KMS-11 (cell line): ENCODE measurements around the gene ZNF333.

ENCODE experiments used
- H2AFZ ChIP-seq: fragments of 200-600 bp; sonication (generic); 2 replicates; pipeline ENCODE4 v1.6.1; 2016; ENCODE audit warnings: antibody characterized with exemption, mixed run types, low read depth
- H3K27ac ChIP-seq: fragments of 200-600 bp; sonication (generic); 2 replicates; pipeline ENCODE4 v1.6.1; 2016; ENCODE audit warnings: mild to moderate bottlenecking, mixed run types
- H3K27me3 ChIP-seq: fragments of 200-600 bp; sonication (generic); 2 replicates; pipeline ENCODE4 v1.6.1; 2017; ENCODE audit warnings: mild to moderate bottlenecking, low read depth, mixed run types, moderate library complexity; ENCODE audit not compliant: insufficient read depth
- H3K36me3 ChIP-seq: fragments of 200-600 bp; sonication (generic); 2 replicates; pipeline ENCODE4 v1.6.1; 2017; ENCODE audit warnings: mild to moderate bottlenecking, mixed run types; ENCODE audit not compliant: insufficient read depth
- H3K4me1 ChIP-seq: fragments of 200-600 bp; sonication (generic); 2 replicates; pipeline ENCODE4 v1.6.1; 2016; ENCODE audit warnings: mild to moderate bottlenecking, low read depth, mixed run types; ENCODE audit not compliant: poor library complexity, severe bottlenecking
- H3K4me2 ChIP-seq: fragments of 200-600 bp; sonication (generic); 2 replicates; pipeline ENCODE4 v1.7.0; 2016; ENCODE audit warnings: mild to moderate bottlenecking, mixed run types
- H3K4me3 ChIP-seq: fragments of 200-600 bp; sonication (generic); IDR thresholded peaks from 2 replicates; pipeline ENCODE4 v1.6.1; 2017; ENCODE audit warnings: low read depth, low read length, mixed read lengths; ENCODE audit not compliant: insufficient read depth
- H3K79me2 ChIP-seq: fragments of 200-600 bp; sonication (generic); 2 replicates; pipeline ENCODE4 v1.6.1; 2016; ENCODE audit warnings: low read depth, mixed run types; ENCODE audit not compliant: insufficient read depth
- H3K9ac ChIP-seq: fragments of 200-600 bp; sonication (generic); 2 replicates; pipeline ENCODE4 v1.6.1; 2016; ENCODE audit warnings: mild to moderate bottlenecking, mixed run types
- H4K20me1 ChIP-seq: fragments of 200-600 bp; sonication (generic); 2 replicates; pipeline ENCODE4 v1.6.1; 2016; ENCODE audit warnings: mild to moderate bottlenecking, mixed run types; ENCODE audit not compliant: insufficient read depth
- TF ChIP-seq, protein P1 (sequence below): fragments of 200-600 bp; sonication (generic); conservative IDR thresholded peaks from 2 replicates; pipeline ENCODE4 v1.6.1; 2017; ENCODE audit warnings: low read depth, mild to moderate bottlenecking, antibody characterized with exemption, low read length, moderate library complexity, mixed read lengths

The ZNF333 gene

DNA sequence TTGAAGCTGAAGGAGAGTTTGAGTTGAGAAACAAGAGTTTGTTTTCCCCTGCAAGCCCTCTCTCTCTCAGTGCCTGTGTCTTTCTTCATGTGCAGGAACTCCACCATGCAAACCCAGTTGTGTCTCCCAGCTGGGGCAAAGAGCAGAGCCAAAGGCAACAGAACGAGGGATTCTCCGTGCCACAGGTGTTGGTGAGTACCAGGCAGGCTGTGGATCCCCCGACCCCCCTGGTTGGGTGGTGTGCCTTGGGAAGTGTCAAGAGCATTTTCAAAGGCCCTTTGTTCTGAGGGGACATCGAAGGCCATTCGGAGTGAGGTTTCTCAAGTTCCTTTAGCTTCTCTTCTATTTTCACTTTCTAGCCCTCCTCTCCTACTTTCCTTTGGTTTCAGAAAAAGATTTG is 5.6 kb downstream of the ZNF333 start:
- Histone ChIP-seq H3K27me3 (no peaks in the 10 kb centered on the region), H3K9ac (no peak overlapping the region), H3K36me3 (no peaks in the 10 kb centered on the region; the same call in 1 of the 2 replicates), H3K4me3 (no peak overlapping the region), H2AFZ (no peak overlapping the region), H4K20me1 (no peaks in the 10 kb centered on the region), H3K79me2 (no peaks in the 10 kb centered on the region), H3K4me1 (no peaks in the 10 kb centered on the region), H3K4me2 (no peak overlapping the region), H3K27ac (no peak overlapping the region)
- TF ChIP-seq, protein P1, sequence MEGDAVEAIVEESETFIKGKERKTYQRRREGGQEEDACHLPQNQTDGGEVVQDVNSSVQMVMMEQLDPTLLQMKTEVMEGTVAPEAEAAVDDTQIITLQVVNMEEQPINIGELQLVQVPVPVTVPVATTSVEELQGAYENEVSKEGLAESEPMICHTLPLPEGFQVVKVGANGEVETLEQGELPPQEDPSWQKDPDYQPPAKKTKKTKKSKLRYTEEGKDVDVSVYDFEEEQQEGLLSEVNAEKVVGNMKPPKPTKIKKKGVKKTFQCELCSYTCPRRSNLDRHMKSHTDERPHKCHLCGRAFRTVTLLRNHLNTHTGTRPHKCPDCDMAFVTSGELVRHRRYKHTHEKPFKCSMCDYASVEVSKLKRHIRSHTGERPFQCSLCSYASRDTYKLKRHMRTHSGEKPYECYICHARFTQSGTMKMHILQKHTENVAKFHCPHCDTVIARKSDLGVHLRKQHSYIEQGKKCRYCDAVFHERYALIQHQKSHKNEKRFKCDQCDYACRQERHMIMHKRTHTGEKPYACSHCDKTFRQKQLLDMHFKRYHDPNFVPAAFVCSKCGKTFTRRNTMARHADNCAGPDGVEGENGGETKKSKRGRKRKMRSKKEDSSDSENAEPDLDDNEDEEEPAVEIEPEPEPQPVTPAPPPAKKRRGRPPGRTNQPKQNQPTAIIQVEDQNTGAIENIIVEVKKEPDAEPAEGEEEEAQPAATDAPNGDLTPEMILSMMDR: no peak

DNA sequence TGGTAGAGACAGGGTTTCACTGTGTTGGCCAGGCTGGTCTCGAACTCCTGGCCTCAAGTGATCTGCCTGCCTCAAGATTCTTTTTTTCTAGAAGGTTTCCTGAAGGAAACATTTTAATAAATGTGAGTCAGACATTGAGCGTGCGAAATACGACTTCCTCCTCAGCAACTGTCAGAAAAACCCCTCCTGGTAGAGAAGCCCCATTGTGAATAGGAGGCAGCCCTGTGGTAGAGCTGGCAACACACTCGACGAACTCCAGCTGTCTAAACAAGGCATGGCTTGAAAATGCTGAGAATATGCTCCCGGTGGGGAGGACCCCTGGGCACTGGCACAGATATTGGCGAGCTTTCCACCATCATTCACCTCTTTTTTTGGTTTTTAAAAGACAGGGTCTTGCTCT is 9.8 kb downstream of the ZNF333 start:
- H3K36me3 ChIP-seq: no peaks in the 10 kb centered on the region; the same call in 1 of the 2 replicates
- H3K9ac ChIP-seq: no peak overlapping the region
- H2AFZ ChIP-seq: no peak overlapping the region
- H3K79me2 ChIP-seq: no peaks in the 10 kb centered on the region
- no peaks in the 10 kb centered on the region for H3K27me3 ChIP-seq
- H3K4me2 ChIP-seq: no peak overlapping the region
- no peak overlapping the region for H3K27ac ChIP-seq
- TF ChIP-seq, protein P1: no peak
- H3K4me3 ChIP-seq: no peak overlapping the region
- H3K4me1 ChIP-seq: no peaks in the 10 kb centered on the region
- no peaks in the 10 kb centered on the region for H4K20me1 ChIP-seq

DNA sequence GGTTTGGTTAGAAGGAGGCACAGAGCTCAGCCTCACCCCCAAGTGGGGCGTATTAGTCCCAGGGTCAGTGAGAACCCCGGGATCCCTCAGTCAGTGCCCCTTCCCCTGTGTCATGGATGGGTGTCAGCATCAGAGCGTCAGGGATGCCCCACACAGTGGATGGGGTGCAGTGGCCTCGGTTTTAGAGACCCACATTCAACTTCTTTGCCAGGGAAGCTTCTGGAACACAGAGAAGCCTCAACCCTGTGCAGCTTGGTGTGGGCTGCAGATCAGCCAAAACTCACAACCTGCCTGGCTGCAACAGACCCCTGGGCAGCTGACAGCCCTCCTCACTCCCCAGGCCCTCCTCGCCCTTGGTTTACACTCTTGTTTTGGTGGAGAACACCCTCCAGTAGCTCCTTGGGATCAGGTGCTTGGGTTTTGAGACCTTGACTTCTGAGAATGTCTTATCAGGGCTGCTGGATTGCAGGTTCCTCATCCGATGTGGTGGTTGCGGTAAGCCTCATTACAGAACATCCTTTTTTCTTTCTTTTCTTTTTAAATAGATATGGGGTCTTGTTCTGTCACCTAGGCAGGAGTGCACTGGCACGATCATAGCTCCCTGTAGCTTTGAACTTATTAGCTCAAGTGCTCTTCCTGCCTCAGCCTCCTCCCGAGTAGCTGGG is 11.0 kb downstream of the ZNF333 start:
- Histone ChIP-seq H3K9ac (no peak overlapping the region), H4K20me1 (no peaks in the 10 kb centered on the region), H2AFZ (no peak overlapping the region), H3K36me3 (no peaks in the 10 kb centered on the region; the same call in 1 of the 2 replicates), H3K4me3 (no peak overlapping the region), H3K27ac (no peak overlapping the region), H3K79me2 (no peaks in the 10 kb centered on the region), H3K27me3 (no peaks in the 10 kb centered on the region), H3K4me1 (no peaks in the 10 kb centered on the region), H3K4me2 (no peak overlapping the region)
- TF ChIP-seq, protein P1: no peak

DNA sequence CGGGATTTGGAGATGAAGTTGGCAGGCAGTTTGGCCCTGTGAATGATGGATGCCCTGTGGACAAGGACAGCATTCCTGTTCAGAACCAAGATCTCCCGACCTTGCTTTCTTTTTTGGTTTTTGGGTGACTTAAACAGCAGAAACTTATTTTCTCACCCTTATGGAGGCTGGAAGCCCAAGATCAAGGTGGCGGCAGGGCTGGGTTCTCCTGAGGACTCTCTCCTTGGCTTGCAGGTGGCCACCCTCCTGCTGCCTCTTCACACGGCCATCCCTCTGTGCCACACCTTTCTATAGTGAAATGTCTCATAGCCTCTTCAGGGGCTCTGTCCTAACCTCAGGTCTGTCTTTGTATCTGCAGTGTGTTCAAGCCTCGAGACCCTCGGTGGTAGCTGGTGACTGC is 14.0 kb downstream of the ZNF333 start:
- no peak overlapping the region for H3K4me2 ChIP-seq
- no peak overlapping the region for H3K4me3 ChIP-seq
- no peaks in the 10 kb centered on the region for H3K27me3 ChIP-seq
- TF ChIP-seq, protein P1: no peak
- no peaks in the 10 kb centered on the region for H3K4me1 ChIP-seq
- H3K36me3 ChIP-seq: no peaks in the 10 kb centered on the region
- no peak overlapping the region for H3K9ac ChIP-seq
- no peaks in the 10 kb centered on the region for H4K20me1 ChIP-seq
- no peaks in the 10 kb centered on the region for H3K79me2 ChIP-seq
- no peak overlapping the region for H3K27ac ChIP-seq
- no peak overlapping the region for H2AFZ ChIP-seq
